NAMALWA (cell line): ENCODE measurements around the gene ZFP36L1.

ENCODE experiments used
- DNase-seq: peaks from one replicate; pipeline ENCODE4 v3.0.0-alpha.2; 2015; ENCODE audit warnings: low spot score

Gene ZFP36L1

GRCh38 chr14:68762953-68763764 lies 29.7 kb downstream of the ZFP36L1 start:
- DNase-seq = no peak

- DNase-seq = no peak
Observed at GRCh38 chr14:68761391-68761790, 31.5 kb downstream of the ZFP36L1 start.

- DNase-seq = no peak
Observed at GRCh38 chr14:68760761-68761160, 32.1 kb downstream of the ZFP36L1 start.

- DNase-seq = no peak
Observed at GRCh38 chr14:68759937-68760336, 32.9 kb downstream of the ZFP36L1 start.

DNA sequence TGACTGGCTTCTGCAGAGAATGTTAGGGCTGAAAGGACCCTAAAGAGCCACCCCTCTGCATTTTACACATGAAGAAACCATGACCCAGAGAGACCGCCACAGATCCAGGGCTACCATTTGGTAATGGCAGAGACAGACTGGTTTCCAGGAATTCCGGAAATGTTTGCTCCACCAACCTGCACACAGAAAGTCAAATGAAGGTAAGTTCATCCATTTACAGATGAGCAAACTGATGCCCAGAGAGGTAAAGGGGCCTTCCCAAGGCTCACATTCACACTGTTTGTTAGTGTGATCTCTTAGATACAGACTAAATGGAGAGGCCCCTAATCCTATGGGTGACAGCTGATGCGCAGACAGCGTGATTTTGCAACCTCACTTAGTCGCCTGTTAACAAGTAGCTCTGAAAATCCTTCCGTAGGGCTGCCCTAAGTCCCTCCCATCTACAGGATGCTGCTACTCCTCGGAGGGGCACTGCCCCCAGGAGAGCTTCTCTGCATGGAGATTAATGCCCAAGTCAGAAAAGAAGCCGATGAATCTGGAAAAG lies 33.8 kb downstream of the ZFP36L1 start:
- DNase-seq = no peak

DNA sequence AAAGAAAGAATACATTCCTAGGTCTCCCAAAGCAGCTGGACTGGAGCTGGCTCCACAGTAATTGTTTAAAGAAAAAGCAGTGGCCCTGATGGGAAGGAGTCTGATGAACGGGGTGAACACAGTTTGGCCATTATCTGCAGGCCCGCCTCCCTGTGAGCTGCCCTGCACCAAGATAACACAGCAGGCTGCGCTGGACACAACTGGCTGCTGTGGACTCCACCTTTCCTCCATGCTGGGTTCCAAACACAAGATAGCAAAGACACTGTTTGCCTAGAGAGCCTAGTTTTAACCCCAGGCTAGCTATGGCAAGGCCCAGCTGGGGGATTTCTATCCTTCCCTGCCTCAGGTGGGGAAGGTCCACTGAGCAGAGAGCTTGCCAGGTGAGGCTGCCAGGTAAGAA lies 34.6 kb downstream of the ZFP36L1 start:
- DNase-seq = no peak

- DNase-seq = no peak
Observed at GRCh38 chr14:68757618-68758081, 35.2 kb downstream of the ZFP36L1 start.

DNA sequence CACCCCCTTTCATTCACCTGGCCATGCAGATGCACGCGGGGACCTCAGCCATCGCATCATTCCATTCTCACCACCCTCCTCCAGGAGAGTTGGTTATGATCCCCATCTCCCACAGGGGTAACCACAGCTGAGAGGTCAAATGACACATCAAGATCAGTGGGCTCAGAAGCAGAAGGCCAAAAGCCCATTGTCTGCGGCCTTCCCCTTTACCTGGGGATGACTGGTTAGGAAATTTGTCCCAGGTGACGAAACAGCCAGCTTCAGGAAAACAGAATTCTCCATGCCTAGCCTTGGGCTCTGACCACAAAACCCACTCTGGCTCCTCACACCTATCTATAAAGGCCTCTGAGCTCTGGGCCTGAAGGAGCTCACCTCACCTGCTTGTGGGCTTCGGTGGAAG lies 36.1 kb downstream of the ZFP36L1 start:
- DNase-seq = no peak

DNA sequence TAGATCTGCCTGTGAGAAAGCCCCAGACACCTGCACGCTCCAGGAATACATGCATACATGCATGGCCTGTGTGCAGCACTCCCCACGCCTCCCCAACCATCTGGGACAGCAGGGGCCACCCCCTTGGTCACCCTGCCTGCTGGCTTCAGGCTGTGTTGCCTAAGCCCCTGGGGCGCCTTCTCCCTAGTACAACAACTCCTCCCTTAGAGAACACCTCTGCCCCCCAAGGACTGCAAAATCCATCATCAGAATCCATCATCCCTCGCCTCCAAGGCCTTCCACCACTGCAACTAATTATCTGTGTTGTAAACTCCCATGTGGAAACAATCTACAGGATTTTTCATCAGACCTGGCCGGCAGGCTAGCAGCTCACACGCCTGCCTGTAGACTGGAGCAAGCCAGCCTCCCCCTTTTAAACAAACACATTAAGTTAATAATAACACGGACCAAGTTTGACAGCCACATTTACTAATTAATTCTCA lies 36.8 kb downstream of the ZFP36L1 start:
- DNase-seq = no peak

DNA sequence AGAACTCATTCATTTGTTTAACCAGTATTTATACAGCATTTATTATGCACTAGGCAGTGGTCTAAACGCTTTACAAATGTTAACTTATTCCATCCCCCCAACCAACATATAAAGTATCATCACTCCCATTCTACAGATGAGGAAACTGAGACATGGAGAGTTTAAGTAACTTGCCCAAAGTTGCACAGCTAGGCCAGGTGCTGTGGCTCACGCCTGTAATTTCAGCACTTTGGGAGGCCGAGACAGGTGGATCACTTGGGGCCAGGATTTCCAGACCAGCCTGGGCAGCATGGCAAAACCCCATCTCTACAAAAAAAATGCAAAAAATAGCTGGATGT lies 37.9 kb downstream of the ZFP36L1 start:
- no peak for DNase-seq

DNA sequence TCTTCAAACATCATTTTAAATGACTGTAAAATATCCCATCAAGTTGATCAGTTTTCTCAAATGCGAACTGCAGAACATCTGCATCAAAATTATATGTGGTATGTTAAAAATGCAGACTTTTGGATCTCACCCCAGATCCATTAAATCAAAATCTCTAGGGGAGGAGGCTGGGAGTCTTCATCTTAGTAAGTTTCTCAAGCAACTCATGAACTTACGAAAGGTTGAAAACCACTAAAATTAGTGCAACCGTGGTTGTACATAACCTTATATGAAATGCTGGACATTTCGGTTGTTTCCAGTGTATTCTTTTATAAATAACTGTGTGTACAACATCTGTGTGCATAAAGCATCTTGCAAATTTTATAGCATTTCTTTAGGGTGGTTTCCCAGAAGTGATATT lies 39.2 kb downstream of the ZFP36L1 start:
- no peak for DNase-seq

DNA sequence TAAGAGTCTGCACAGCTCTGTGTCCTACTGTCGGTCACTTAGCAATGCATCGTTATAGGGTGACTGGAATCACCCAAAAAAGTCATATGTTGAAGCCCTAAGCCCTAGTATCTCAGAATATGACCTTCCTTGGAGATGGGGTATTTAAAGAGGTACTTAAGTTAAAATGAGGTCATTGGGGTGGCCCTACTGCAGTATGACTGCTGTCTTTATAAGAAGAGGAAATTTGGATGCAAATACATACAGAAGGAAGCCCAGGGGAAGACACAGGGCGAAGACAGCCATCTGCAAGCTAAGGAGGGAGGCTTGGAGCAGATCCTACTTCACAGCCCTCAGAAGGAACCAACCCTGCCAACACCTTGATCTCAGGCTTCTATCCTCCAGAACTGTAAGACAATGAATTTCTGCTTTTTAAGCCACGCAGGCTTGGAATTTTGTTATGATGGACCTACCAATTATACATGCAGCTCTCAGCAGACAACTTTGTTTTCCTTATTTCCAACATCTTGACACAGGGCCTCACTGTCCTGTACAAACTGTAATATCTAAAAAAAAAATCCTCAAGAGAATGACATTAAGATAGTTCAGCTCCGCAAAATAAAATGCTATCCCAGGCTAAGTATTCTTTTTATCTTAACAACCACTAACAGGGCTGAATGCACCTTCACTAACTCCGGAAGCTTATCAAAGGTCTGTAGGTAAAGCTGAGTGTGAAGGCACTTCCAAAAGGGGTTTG lies 40.4 kb downstream of the ZFP36L1 start:
- DNase-seq = no peak

GRCh38 chr14:68749487-68750475 lies 43.1 kb downstream of the ZFP36L1 start:
- DNase-seq = no peak

DNA sequence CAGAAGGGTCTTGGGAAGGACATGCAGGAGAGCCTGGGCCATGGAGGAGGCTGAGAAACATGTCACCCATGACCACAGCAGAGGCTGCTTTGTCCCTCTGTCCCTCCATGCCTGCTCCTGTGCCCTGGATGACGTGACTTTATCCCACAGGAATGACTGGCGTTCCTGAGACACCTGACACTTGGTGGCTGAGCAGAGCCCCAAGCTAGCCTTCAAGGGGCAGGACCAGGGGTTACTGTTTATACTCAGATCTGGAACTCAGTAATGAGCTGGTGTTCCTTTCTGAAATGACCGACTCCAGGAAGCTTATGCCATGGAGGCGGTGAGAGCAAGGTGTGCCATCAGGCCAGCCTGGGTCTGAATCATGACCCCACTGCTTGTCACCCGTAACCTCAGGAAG lies 44.2 kb downstream of the ZFP36L1 start:
- no peak for DNase-seq

DNA sequence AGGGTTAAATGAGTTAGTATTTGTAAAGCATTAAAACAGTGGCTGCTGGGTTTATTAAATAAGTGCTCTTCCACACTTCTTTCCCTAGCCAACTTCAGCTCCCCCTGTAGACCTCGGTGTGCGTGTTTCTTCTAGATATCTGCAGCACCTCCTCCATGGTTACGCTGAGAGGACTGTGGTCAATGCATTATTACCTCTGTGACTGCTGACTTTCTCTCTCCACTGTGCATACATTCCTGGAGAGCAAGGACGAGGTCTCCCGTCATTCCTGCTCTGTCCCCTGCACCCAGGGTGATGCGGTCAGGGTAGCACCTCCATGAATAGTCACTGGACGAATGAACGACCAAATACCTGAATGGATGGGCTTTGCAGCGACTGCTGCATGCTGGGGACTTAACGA lies 44.6 kb downstream of the ZFP36L1 start:
- no peak for DNase-seq

DNA sequence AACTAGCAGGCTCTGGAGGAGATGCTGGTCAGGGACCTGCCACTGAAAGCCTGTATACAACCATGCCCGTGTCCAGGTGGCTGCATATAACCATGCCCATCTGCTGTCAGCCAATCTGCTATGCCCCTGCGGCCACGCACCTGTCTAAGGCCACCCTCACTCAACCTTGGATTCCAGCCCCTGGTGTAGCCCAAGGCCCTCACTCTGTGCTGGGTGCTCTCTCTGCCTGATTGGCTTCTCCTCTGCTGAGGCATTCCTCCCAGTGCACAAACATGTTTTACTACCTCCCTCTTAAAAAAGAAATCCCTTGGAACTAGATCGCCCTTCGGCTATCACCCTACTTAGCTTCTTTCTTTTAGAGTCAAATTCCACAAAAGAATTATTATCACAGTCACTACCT lies 45.5 kb downstream of the ZFP36L1 start:
- no peak for DNase-seq

DNA sequence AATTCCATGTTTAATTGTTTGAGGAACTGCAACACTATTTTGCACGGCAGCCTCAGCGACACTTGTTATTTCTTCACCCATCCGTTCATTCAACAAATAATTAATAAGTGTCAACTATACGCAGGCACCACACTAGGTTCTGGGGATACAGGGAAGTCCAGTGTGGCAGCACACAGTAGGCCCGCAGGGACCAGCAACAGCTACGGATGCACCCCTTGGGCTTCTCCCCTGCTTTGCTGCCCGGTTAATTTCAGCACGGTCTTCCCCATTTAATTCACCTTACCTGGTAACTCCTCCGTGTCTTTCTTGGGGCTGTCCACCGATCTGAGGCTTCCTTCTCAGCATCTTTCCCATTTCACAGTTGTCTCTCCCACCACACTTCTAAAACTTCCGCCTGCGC lies 48.3 kb downstream of the ZFP36L1 start:
- no peak for DNase-seq

- peak; percentile 43 for DNase-seq
Observed at GRCh38 chr14:68741839-68742470, 50.9 kb downstream of the ZFP36L1 start.

GRCh38 chr14:68741477-68741791 lies 51.4 kb downstream of the ZFP36L1 start:
- DNase-seq = no peak

GRCh38 chr14:68740788-68741476 lies 51.9 kb downstream of the ZFP36L1 start:
- DNase-seq = no peak

GRCh38 chr14:68739701-68740100 lies 53.2 kb downstream of the ZFP36L1 start:
- DNase-seq = no peak
